DMS114 treated with DMSO at 0.1 percent for 48 hours (cell line): ENCODE measurements around the gene NOTO.

Experiments used
- DNase-seq: peaks from one replicate; lab custom pipeline; 2025; ENCODE audit not compliant: unreplicated experiment; lab: John Stamatoyannopoulos, UW

The NOTO gene

DNA sequence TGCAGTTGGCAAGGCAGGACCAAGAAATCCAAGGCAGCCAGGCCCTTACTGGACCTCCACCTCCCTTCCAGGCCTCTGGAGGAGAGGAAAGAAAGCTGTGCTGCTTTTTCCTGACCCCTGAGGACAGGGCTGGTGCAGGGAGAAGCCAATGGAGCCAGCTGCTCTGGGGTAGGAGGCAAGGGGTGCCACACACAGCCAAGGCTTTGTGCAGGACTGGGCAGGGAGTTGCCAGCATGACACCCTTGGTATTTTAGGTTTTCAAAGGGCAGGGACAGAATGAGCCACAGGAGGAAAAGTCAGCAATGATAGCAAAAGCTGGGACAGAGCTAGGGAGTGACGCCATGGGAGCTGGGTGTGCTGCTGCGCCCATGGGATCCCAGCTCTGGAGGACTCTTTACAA lies 54.6 kb downstream of the NOTO start:
- no peak for DNase-seq

DNA sequence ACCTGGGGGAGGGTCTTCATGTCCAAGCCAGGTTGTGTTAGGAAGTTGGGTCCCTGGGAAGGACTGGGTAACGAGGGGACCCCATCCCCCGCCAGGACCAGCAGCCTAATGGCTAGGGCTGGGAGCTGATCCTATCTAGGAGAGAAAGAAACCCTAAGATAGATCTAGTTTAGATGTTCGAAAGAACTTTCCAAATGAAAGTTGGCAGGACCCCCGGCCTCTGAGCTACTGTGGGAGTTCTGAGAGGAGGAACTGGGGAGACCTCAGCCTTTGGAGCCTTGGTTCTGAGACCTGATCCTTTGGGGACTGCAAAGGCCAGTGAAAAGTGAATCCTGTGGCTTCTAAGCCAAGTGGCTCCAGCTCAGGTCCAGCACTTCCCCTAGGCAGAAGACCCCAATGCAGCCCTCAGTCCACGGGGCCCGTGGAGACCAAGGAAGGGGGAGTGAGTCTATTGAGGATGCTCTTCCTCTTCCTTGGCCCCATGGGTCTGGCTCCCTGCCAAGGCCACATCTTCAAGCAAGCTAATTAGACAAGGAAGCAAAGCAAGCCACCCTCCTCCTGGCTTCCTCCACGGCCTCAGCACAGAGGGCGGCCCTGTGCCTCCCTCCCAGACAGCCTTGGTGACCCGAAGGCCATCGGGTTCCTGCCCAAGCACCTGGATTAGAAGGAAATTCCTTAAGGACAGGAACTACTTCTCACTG lies 55.2 kb downstream of the NOTO start:
- no peak for DNase-seq

DNA sequence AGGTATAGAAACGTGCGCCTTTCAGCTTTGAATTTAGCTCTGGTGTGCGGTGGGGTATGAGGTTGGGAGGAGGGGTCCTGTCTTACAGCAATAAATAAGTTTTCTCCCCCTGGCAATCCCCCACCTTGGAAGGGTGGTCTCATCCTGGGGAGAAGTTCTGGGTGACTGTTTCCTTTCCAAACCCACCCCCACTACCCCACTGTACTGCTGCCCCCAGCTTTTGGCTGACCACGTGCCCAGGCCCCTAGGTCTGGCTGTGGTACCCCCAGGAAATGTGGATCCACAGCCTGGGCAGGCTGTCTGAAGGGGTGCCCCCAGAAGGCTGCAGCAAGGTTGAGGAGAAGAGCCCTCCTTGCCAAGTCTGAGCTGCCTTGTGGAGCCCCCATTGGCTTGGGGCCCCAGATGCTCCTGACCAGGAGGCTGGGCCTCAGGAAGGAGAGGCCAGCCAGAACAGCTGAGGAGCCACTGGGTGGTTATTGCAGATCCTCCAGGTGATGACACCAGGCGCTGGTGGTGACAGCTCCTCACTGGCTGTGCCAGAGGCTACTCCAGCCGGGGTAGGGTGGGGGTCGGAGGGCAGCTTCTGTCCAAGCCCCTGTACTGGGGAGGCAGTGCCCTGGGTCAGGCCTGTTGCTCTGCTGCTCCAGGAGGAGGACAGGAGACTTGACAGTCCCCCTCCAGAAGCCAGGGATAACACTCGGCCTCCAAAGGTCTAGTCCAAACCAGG lies 56.0 kb downstream of the NOTO start:
- no peak for DNase-seq

DNA sequence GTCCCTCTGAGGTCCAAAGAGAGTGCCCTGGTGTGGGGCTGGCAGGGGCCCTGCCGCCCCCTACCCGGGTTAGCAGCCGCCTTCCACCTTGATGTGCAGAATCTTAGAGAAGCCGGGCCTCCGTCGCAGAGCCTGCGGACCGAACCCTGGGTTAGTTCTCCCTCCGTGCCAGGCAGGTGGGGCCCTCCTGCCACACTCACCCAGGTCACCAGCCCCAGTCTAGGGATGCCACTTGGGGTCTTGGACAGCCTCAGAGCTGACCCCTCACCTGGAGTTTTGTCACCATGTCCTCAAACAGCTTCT lies 56.5 kb downstream of the NOTO start:
- DNase-seq: no peak

DNA sequence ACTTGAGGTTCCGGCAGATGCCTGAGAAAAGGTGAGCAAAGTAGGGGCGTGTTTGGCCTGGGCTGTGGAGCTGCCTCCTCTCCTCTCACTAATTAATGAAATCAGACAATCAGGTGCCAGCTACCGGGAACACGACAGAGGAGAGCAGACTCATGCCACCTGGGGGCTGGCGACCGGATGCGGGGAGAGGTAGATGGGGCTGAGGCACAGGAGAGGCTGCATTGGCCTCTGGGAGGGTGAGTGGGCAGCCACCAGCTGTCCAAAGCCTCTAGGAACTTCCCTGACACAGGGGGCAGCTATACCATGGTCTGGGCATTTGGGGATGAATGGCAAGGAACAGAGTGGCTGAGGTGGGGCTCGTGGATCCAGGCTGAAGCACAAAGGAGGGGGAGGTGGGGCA lies 56.9 kb downstream of the NOTO start:
- DNase-seq: no peak

DNA sequence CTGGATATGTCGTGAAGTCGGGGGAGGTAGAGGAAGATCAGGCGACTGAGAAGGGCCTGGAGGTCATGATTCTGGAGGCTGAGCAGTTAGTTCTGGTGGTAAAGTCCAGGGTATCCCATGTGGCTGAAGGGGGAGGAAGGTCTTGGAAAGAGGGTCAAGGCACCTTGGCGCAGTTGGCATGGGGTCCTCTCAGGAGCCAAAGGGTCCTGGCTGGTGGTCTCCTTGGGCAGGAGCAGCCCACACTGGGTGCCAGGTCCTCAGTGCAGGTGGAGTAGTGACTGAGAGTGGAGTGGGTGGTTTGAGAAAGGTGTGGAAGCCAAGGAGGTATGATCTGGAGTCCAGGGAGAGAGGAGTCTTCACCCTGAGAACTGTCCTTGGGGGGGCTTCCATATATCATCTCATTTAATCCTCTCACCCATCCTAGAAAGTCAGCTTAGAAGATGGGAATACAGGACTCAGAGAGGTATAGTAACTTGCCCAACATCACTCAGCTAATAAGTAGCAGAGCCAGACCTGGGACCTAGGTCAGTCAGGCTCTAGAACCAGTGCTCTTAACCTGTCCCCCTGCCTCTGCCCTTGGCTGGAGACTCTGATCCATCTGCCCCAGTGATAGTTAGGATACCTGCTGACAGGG lies 57.4 kb downstream of the NOTO start:
- DNase-seq: no peak

DNA sequence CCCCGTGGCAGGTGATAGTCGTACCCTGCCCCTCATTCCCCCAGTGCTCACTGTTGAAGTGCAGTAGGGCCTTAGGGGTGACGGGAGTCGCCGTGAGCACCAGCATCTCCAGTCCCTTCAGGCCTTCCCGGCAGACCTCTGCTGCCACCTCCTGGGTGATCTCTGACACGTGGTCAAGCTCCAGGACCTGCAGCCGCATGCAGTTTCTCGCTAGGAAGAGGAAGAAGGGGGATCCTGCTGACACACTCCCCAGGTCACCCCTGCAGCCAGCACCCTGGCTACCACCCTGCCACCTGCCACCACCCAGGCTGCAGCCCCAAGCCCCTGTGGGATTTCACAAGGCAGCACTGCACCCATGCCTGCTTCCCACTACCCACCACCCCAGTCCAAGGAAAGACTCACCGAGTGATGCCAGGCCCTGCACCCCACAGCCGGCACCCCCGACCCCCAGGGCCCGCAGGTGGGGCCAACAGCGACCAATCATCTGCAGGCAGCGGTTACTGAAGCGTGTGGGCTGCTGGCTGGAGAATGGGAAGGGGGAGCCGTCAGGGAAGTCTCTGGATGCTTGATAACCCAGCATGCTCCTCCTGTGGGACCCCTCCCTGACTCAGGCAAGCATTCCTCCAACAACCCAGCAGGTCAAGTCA lies 58.1 kb downstream of the NOTO start:
- no peak for DNase-seq
